Measurements from ENCODE around the gene LRRC28. TPM values are rescaled to one million over a fixed set of nuclear protein-coding genes. Genes with fewer than 3 reads are reported as not detected.
A peak's percentile ranks its signal among the peaks of the same experiment; 100 is the strongest.

LRRC28 gene
- total and polyA plus RNA-seq, 9 of the 15 experiments (the other 6 are each of a cell fraction or from before 2014, with no cell fraction given): 5.5 to 17.4 (median 7.9) TPM

DNA sequence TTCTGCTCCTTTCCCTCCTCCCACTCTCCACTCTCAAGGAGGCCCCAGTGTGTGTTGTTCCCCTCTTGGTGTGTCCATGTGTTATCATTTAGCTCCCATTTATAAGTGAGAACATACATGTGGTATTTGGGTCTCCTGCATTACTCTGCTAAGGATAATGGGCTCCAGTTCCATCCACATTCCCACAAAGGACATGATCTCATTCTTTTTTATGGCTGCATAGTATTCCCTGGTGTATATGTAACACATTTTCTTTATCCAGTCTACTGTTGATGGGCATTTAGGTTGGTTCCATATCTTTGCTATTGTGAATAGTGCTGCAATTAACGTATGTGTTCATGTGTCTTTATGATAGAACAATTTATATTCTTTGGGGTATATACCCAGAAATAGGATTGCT is 170.5 kb downstream of the LRRC28 start:
- no peak for ATAC-seq

DNA sequence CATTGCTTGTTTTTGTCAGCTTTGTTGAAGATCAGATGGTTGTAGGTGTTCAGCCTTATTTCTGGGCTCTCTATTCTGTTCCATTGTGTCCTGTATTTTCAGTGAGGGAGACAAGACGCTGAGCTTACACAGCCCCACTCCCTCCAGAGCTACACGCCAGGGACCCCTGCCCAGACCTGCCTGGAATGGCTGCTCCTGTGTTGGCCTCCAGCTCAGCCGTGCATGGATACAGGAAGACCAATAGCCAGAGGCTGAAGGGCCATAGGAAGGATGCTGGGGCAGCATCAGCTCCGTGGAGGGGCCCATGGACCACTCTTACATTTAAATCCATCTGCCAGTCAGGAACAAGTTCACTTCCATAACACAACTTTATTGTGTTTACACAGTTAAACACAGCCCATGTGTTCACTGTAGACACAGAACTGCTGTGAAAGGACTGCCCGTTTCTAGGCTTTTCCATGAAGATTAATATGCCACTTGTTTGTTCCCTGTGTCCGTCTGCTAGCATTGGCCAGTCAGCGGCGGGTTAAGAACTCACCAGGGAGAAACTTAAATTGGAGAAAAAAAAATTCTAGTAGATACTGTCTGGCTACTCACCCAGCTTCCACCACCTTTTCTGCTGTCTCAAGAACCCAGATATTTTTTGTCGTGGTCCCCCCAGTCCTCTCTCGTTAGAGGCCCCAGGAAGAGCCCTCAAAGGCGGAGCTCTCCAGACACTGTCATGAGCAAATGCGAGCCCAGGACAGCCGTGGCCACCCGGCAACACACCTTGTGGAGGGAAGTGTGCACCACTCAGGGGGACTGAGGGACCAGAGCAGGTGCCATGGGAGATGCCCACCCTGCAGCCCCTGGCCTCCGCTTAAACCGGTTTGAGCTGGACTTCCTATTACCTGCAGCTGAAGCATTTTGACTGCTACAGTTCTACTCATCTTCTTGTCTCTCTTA is 172.2 kb downstream of the LRRC28 start:
- intact Hi-C loops (cut with micrococcal nuclease): no loop called here
- CTCF ChIA-PET (ENCODE audit: low intra/inter-chr PET ratio): interaction anchor here (0.5 kb wide), 1 partner anchor 115 kb away, joined by 3 read pairs; no protein-coding TSS in a partner anchor
- no TSS peak for BruUV-seq (replicated peaks)
- TF ChIP-seq PML (IDR thresholded peaks at IDR 0.05; ENCODE audit: low read length) (no peak), ZC3H8 (IDR thresholded peaks at IDR 0.05) (no peak), FOXK1 (CRISPR knock-in tag; IDR thresholded peaks at IDR 0.05; ENCODE audit: borderline replicate concordance) (no peak), ELF2 (CRISPR knock-in tag; IDR thresholded peaks at IDR 0.05) (no peak), BDP1 (IDR thresholded peaks at IDR 0.05; ENCODE audit: insufficient read depth, insufficient read length) (no peak), PHF20 (IDR thresholded peaks at IDR 0.05; ENCODE audit: partially characterized antibody) (no peak), NCOA2 (IDR thresholded peaks at IDR 0.05; ENCODE audit: partially characterized antibody in 2 of 2) (no peak), GABPB2 (CRISPR knock-in tag; conservative IDR thresholded peaks at IDR 0.05) (no peak), NCOA4 (IDR thresholded peaks at IDR 0.05; ENCODE audit: partially characterized antibody) (no peak)
- TF ChIP-seq, protein P1, sequence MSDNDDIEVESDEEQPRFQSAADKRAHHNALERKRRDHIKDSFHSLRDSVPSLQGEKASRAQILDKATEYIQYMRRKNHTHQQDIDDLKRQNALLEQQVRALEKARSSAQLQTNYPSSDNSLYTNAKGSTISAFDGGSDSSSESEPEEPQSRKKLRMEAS (CRISPR knock-in tag; IDR thresholded peaks at IDR 0.05): no peak
- TF ChIP-seq, protein P2, sequence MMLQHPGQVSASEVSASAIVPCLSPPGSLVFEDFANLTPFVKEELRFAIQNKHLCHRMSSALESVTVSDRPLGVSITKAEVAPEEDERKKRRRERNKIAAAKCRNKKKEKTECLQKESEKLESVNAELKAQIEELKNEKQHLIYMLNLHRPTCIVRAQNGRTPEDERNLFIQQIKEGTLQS (IDR thresholded peaks at IDR 0.05): no peak
- TF ChIP-seq, protein P2 (CRISPR knock-in tag; conservative IDR thresholded peaks at IDR 0.05): no peak
- TF ChIP-seq, protein P3, sequence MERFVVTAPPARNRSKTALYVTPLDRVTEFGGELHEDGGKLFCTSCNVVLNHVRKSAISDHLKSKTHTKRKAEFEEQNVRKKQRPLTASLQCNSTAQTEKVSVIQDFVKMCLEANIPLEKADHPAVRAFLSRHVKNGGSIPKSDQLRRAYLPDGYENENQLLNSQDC (CRISPR knock-in tag; IDR thresholded peaks at IDR 0.05): no peak

More for the DNA sequence above, 170.5 kb downstream of the LRRC28 start:
- in situ Hi-C loops (cut with MboI): no loop called here
- no peak overlapping the region for H3K9ac ChIP-seq (ENCODE audit: insufficient read depth in 1 of 2, low read depth in 2 of 2, low read length in 2 of 2)
- H3K4me1 ChIP-seq (replicated peaks in 1 of 2; ENCODE audit: control insufficient read depth in 2 of 2, insufficient read depth in 2 of 2, low read length in 2 of 2): no peaks in the 10 kb centered on the region
- ChIA-PET POLR2A (interaction anchor here (0.6 to 0.9 kb wide), 2 partner anchors 14 to 134 kb away, joined by 3 read pairs; no protein-coding TSS in a partner anchor), CTCF (ENCODE audit: low intra/inter-chr PET ratio) (no interaction called here)
- H3K9me1 ChIP-seq (ENCODE audit: control insufficient read depth, insufficient read depth, low read length): no peaks in the 10 kb centered on the region
- peak; percentile 49 for TF ChIP-seq RBM25 (IDR thresholded peaks at IDR 0.05; ENCODE audit: low read depth, low read length, severe bottlenecking)
- no peak for TF ChIP-seq MECOM (CRISPR knock-in tag; IDR thresholded peaks at IDR 0.05)
- peak; percentile 46 for TF ChIP-seq ZNF146 (CRISPR knock-in tag; IDR thresholded peaks at IDR 0.05; ENCODE audit: unreplicated experiment)
- no TSS peak for BruUV-seq (replicated peaks)
- no peaks in the 10 kb centered on the region for H3K79me2 ChIP-seq (ENCODE audit: control insufficient read depth, insufficient read depth, low read length)
- H3K36me3 ChIP-seq (ENCODE audit: control insufficient read depth, insufficient read depth, low read length): no peaks in the 10 kb centered on the region
- FAIRE-seq (no peak), DNase-seq (ENCODE audit: extremely low read depth in 1 of 4, low spot score in 3 of 4) (no peak)
- no peak overlapping the region for H3K27ac ChIP-seq (ENCODE audit: extremely low read depth, low read depth, low read length)
- H3K9me3 ChIP-seq (replicated peaks; ENCODE audit: control insufficient read depth, insufficient read depth, low read depth, low read length): no peaks in the 10 kb centered on the region
- no peaks in the 10 kb centered on the region for H4K20me1 ChIP-seq (replicated peaks; ENCODE audit: control insufficient read depth, insufficient read depth, low read length)
- no peak overlapping the region for H3K4me3 ChIP-seq
- H3K27me3 ChIP-seq (ENCODE audit: control insufficient read depth in 2 of 2, insufficient read depth in 2 of 2, low read length in 2 of 2): peaks cover 9 to 28% of the 10 kb centered on the region in 2 experiments; a peak in 4 of 5 replicates
- H3K4me2 ChIP-seq (ENCODE audit: insufficient read depth, low read length): no peak overlapping the region
- 0% methylated on average over 1 of the region's 1 CpG for WGBS (ENCODE audit: insufficient coverage, low coverage, missing lambda C conversion rate)
- H2AFZ ChIP-seq (ENCODE audit: low read depth, low read length): no peak overlapping the region
- intact Hi-C loops (cut with micrococcal nuclease): no loop called here

More for the DNA sequence above, 172.2 kb downstream of the LRRC28 start:
- POLR2A ChIA-PET: no interaction called here
- WGBS (ENCODE audit: insufficient coverage, low coverage, missing lambda C conversion rate): 2% methylated on average over 16 of the region's 16 CpGs
- peaks cover 9 to 42% of the 10 kb centered on the region in 2 experiments; a peak in 4 of 5 replicates for H3K27me3 ChIP-seq (ENCODE audit: control insufficient read depth in 2 of 2, insufficient read depth in 2 of 2, low read length in 2 of 2)
- DNase-seq (ENCODE audit: extremely low read depth in 1 of 4, low spot score in 3 of 4): no peak
- no peaks in the 10 kb centered on the region for H3K9me3 ChIP-seq (replicated peaks; ENCODE audit: control insufficient read depth, insufficient read depth, low read depth, low read length)
- no peak overlapping the region for H3K27ac ChIP-seq (ENCODE audit: extremely low read depth, low read depth, low read length)
- no peaks in the 10 kb centered on the region for H3K4me1 ChIP-seq (replicated peaks in 1 of 2; ENCODE audit: control insufficient read depth in 2 of 2, insufficient read depth in 2 of 2, low read length in 2 of 2)
- H3K4me2 ChIP-seq (ENCODE audit: insufficient read depth, low read length): no peak overlapping the region
- no peak overlapping the region for H3K4me3 ChIP-seq
- H2AFZ ChIP-seq (ENCODE audit: low read depth, low read length): no peak overlapping the region
- ATAC-seq: no peak
- H3K36me3 ChIP-seq (ENCODE audit: control insufficient read depth, insufficient read depth, low read length): no peaks in the 10 kb centered on the region
- no peak for FAIRE-seq
- no peaks in the 10 kb centered on the region for H3K79me2 ChIP-seq (ENCODE audit: control insufficient read depth, insufficient read depth, low read length)
- H4K20me1 ChIP-seq (replicated peaks; ENCODE audit: control insufficient read depth, insufficient read depth, low read length): no peaks in the 10 kb centered on the region
- H3K9me1 ChIP-seq (ENCODE audit: control insufficient read depth, insufficient read depth, low read length): peaks cover 3% of the 10 kb centered on the region
- in situ Hi-C loops (cut with MboI): no loop called here
- H3K9ac ChIP-seq (ENCODE audit: insufficient read depth in 1 of 2, low read depth in 2 of 2, low read length in 2 of 2): no peak overlapping the region

Data from K562 (cell line).